ENCODE data around the gene IZUMO2. TPM values are rescaled to one million over a fixed set of nuclear protein-coding genes. Genes with fewer than 3 reads are reported as not detected.

IZUMO2 gene
- not detected for polyA plus RNA-seq

DNA sequence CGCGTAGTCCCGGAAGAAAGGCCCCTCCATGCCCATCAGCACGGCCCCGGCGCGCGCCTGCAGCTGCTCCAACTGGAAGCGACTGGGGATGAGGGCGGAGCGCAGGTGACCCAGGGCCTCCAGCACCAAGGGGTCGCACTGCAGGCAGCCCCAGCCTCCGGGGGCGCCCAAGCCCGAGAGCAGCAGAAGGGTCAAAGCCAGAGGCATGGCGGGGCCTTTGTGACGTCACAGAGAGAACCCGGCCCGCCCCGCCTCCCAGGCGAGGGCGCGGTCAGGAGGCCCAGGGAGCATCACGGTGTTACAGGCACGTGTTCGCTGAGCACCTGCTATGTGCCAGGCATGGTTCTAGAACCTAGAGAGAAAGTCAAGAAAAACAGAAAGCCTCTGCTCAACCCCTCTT, at the start of gene IZUMO2:
IZUMO2 (minus strand) TSS at position 294 of the 400 bp plus-strand sequence; CDS start at position 207, 87 bp downstream.
- WGBS, 3 donors, result 10 to 25% (median 16%) methylated on average over 26 of the region's 26 CpGs
- no peak within 1 kb of the TSS for H3K27ac ChIP-seq (ENCODE audit: low read depth, low read length)

DNA sequence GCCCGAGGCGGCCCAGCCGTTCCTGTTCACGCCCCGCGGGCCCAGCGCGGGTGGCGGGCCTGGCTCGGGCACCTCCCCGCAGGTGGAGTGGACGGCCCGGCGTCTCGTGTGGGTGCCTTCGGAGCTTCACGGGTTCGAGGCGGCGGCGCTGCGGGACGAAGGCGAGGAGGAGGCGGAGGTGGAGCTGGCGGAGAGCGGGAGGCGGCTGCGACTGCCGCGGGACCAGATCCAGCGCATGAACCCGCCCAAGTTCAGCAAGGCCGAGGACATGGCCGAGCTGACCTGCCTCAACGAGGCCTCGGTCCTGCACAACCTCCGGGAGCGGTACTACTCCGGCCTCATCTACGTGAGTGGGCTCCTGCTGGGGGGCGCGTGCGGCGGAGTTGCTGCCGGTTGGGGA, 47.3 kb upstream of the IZUMO2 start:
- no peak overlapping the region for H3K27ac ChIP-seq (ENCODE audit: low read depth, low read length)
- WGBS, 3 donors, result 95 to 96% (median 96%) methylated on average over 35 to 46 of the region's 46 CpGs

DNA sequence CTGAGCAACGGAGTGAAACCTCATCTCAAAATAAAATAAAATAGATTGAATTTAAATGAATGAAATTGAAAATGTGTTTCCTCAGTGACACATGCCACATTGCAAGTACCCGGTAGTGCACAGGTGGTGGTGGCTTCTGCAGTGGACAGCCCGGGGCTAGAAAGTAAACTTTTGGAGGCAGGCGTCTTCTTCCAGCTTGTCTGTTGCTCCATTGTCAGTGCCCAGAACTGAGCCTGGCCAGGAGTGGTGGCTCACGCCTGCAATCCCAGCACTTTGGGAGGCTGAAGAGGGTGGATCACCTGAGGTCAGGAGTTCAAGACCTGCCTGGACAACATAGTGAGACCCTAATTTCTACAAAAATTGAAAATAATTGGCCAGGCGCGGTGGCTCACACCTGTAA, 46.0 kb upstream of the IZUMO2 start:
- H3K27ac ChIP-seq (ENCODE audit: low read depth, low read length), result no peak overlapping the region
- 86 to 93% (median 87%) methylated on average over 7 of the region's 7 CpGs for WGBS, 3 donors

DNA sequence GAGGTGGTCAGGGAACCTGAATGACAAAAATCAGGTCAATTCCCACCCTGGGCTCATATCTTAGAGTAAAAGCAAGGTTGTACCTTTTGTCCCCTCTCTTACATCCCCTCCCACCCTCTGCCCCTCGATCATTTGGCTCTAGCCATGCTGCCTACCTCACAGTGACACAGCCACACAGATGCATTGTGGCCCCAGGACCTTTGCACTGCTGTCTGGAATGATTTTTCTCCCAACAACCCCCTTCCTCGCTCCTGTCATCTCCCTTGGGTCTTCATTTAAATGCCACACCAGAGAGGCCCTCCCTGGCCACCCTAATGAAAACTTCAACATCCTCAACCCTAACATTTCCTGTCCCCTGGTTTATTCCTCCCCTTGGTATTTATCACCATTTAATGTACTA, 44.6 kb upstream of the IZUMO2 start:
- WGBS, 3 donors, result 69 to 86% (median 74%) methylated on average over 2 of the region's 2 CpGs

DNA sequence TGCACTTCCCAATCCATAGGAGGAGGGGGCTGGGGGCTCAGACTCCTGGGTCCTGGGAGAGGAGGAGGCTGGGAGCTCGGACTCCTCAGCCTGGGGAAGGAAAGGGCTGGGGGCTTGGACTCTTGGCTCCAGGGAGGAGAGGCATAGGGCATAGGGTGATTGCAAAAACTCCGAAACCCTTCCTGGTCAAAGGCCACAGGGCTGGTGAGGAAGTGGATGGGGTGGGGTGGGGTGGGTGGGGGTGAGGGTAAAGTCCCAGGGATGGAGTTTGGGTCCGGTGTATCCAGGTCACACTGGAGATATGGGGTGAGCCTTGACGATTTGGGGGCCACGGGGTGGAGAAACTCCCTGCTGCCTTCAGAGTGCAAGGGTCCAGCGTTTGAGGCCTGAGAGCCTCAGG, 43.1 kb upstream of the IZUMO2 start:
- WGBS, 3 donors, result 69 to 84% (median 77%) methylated on average over 6 of the region's 6 CpGs
- no peak overlapping the region for H3K27ac ChIP-seq (ENCODE audit: low read depth, low read length)

More for the DNA sequence above, 44.6 kb upstream of the IZUMO2 start:
- H3K27ac ChIP-seq (ENCODE audit: low read depth, low read length), result no peak overlapping the region

DNA sequence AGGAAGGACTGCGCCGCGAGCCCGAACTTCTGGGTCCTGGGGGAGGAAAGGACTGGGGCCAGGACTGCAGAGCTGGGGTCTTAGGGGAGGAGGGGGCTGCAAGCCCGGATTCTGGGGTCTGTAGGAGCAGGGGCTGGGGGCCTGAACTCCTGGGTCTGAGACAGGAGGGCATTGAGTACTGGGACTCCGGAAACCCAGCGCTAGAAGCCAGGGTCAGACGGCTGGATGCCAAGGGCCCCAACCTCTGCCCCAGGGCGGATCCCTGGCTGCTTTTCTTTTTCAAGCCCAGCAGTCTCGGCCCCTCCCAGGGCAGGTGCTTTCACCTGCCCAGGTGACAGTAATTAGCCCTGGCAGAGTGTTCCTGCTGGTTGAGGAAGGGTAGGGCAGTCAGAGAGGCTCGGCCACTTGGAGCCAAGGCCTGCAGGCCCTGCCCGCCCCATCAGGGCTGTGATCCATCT, 42.6 kb upstream of the IZUMO2 start:
- WGBS, 3 donors, result 9 to 34% (median 30%) methylated on average over 8 to 12 of the region's 12 CpGs
- H3K27ac ChIP-seq (ENCODE audit: low read depth, low read length), result no peak overlapping the region

DNA sequence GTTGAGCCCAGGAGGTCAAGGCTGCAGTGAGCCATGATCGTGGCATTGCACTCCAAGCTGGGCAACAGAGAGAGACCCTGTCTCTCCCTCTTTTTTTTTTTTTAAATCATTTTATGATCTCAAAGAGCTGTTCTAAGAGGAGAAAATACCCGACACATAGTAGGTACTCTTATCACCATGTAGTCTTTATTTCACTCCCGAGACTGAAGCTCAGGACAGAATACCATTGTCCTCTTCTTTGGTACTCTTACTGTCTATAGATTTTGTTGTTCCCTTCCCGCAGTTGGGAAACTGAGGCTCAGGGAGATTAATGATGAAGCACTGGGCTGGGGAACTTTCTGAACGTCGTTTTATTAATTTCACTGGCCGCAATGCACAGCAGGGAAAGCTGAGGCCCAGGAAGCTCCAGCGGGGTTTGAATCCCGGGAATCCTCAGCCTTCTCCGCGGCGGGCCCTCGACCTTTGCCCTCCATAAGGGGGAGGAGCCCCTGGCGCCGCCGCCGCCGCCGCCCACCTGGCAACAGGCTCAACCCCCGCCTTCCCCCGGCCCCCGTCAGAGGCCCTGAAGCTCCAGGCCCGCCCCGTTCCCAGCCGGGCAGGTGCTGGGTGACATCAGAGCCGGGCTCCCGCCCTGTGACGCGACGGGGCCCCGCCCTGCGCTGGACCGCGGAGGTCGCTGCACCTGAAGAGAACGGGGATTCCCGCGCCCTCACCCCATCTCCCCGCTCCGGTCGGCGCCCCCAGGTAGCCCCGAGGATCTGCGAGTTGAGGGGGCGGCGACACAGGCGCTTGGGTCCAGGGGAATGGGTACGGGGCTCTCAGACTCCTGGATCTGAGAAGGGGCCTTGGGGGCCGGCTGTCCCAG, 42.0 kb upstream of the IZUMO2 start:
- no peak overlapping the region for H3K27ac ChIP-seq (ENCODE audit: low read depth, low read length)
- 7 to 9% (median 8%) methylated on average over 48 to 49 of the region's 49 CpGs for WGBS, 3 donors

DNA sequence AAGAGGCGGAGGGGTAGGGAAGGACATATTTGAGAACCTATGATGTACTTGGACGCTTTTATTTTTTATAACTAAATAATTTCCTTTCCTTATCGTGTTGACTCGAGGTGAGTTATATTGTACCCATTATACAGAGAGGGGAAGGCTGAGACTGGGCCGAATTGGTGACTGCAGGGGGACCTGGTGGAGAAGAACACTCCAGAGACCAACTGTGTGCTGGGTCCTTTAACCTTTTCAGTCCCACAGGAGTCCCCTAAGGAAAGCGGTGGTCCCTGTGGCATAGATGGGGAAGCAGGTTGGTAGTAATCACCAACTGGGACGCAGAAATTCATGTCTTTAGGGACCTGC, 41.0 kb upstream of the IZUMO2 start:
- 50 to 60% (median 53%) methylated on average over 7 of the region's 7 CpGs for WGBS, 3 donors
- no peak overlapping the region for H3K27ac ChIP-seq (ENCODE audit: low read depth, low read length)

DNA sequence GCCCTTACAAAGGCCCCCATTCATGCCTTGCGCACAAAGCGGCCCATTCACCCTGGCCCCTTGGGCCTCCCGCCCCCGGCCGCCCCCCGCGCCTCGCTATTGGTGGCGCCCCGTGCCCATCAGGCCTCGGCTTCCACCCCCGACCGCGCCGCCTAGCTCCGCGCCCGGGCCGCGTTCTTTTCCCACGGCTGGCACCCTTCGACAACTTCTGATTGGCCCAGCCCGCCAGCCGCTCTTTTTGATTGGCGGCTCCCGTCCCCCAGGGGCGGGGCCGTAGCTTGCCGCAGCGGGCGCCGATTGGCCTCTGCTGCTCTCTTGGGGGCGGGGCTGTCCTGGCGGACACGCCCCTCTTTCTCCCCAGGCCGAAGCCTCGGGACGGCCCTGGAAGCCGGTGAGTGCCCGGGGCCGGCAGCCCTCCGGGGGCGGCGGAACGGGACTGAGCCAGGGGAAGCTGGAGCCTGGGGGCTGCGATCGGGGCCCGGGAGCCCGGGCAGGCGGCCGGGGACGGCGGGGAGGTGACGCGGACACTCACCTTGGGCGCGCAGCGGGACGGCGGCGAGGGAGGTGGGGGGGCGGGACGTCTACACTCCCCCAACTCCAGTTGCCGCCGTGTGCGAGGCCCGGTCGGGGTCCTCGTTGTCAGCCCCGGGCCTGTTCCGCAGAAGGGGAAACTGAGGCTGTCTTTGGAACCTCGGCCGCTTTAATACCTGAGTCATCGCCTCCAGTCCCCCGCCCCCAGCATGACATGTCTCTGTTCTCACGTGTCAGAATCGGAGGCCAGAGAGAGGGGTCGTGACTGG, 40.4 kb upstream of the IZUMO2 start, which contains the start of gene MYH14:
MYH14 (plus strand) TSS at position 342 of the 800 bp plus-strand sequence. CDS start 6,744 bp downstream, outside the sequence.
- 2 to 5% (median 3%) methylated on average over 55 to 78 of the region's 78 CpGs for WGBS, 3 donors
- no peak within 1 kb of the TSS for H3K27ac ChIP-seq (ENCODE audit: low read depth, low read length)

DNA sequence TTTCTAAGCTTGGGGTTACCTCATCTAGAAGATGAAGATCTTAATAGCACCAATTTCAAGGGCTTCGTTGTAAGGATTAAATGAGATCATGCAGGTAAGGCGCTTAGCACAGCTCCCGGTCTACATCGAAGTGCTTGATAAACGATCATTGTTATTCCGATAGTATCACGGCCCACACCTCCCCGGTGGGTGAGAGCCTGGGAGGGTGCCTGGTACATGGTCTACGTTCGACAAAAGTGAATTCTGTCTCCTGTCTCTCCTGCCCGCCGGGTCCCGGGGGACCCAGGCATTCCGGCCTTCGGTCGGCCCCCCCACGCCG, 39.8 kb upstream of the IZUMO2 start:
- H3K27ac ChIP-seq (ENCODE audit: low read depth, low read length), result no peak overlapping the region
- WGBS, 3 donors, result 9 to 13% (median 12%) methylated on average over 18 of the region's 18 CpGs

DNA sequence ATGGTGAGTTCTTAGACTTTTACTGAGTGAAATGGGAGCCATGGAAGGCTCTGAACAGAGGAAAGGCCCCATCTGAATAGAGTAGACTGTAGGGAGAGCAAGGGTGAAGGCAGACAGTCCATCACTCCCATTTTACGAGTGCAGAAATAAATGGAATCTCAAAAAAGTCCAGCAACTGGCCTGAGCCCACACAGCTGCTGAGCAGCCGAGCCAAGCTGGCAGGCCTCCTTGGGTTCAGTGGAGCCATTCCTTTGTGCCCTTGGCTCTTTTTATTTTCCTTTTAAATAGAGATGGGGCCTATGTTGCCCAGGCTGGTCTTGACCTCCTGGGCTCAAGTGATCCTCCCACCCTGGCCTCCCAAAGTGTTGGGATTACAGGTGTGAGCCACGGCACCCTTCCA, 39.3 kb upstream of the IZUMO2 start:
- H3K27ac ChIP-seq (ENCODE audit: low read depth, low read length), result no peak overlapping the region
- 78 to 99% (median 84%) methylated on average over 3 of the region's 3 CpGs for WGBS, 3 donors

DNA sequence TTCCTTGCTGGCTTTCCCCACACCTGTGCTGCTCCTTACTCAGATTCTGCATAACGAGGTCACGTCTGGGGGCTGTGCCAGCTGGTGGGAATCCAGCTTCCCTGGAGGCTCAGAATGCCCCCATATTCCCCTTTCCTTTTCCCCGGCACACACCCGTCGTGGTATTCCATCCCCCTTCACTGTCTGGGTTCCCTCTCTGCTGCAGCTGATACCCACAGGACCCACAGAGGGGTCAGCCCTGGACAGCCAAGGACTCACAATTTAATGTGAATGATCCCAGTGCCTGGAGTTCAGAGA, 36.1 kb upstream of the IZUMO2 start:
- 2 to 4% (median 4%) methylated on average over 5 of the region's 5 CpGs for WGBS, 3 donors
- no peak overlapping the region for H3K27ac ChIP-seq (ENCODE audit: low read depth, low read length)

DNA sequence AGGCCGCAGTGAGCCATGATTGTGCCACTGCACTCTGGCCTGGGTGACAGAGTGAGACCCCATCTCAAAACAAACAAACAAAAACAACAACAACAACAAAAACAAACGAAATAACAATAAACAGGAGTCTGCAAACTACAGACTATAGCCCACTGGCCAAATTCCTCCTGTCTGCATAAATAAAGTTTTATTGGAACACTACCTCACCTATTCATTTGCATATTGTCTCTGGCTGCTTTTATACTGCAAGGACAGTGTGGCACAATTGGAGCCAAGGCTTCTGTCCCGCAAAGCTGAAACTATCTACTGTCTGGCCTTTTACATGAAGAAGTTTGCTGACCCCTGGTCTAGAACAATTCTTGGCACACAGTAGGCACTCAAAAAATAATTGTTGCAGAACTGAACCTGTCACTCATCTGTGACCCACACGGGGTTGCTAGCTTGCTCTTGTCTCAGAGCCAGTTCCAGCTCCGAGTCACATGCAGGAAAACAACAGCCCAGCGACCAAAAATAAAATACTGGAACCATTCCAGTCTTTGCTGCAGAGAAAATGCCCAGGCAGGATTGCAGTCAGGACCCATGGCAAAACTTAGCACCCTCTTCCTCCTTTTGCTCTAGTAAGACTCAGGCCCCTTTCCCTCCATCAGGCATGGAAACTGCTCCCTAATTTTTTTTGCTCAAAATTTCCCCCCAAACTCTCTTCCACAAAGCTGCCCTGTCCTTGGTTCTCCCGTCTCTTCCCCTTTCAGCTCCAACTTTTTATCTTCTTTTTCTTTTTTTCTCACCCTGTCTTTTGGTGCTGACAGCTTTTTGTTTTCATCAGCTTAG, 35.6 kb upstream of the IZUMO2 start:
- no peak overlapping the region for H3K27ac ChIP-seq (ENCODE audit: low read depth, low read length)
- 31 to 34% (median 33%) methylated on average over 7 of the region's 7 CpGs for WGBS, 3 donors

DNA sequence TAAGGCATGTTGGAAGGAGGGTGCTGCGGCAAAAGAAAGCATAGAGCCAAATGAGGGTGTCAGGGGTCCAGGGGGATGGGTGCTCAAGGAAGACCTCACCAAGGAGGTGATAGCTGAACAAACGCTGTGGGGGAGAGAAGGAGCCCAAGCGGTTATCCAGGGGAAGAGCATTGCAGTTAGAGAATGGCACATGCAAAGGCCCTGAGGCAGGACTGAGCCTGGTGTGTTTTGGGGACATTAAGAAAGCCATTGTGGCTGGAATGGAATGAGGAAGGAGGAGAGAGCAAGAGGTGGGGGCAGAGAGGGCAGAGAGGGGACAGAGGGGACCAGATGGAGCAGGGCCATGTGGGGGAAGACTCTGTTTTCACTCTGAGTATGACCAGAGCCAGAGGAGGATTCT, 34.3 kb upstream of the IZUMO2 start:
- no peak overlapping the region for H3K27ac ChIP-seq (ENCODE audit: low read depth, low read length)
- 73 to 77% (median 73%) methylated on average over 3 of the region's 3 CpGs for WGBS, 3 donors

DNA sequence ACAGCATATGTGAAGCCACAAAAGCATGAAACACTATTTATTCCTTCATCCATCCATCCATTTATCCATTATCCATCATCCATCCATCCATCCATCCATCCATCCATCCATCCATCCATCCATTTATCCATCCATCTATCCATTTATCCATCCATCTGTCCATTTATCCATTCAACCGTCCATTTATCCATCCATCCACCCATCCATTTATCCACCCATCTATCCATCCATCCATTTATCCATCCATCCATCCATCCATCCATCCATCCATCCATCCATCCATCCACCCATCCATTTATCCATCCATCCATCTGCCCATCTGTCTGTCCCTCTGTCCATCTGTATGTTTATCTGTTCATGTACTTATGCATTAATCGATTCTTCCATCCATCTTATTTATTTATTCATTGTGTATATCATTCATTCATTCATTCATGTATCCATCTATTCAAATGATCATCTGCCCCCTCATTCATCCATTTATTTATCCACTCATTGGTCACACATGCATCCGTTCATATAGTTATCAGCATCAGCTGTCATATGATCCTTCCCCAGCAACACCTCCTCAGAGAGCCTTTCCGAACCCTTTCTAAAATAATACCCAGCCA, 33.3 kb upstream of the IZUMO2 start:
- WGBS, 3 donors, result 66 to 79% (median 74%) methylated on average over 4 of the region's 4 CpGs
- no peak overlapping the region for H3K27ac ChIP-seq (ENCODE audit: low read depth, low read length)

DNA sequence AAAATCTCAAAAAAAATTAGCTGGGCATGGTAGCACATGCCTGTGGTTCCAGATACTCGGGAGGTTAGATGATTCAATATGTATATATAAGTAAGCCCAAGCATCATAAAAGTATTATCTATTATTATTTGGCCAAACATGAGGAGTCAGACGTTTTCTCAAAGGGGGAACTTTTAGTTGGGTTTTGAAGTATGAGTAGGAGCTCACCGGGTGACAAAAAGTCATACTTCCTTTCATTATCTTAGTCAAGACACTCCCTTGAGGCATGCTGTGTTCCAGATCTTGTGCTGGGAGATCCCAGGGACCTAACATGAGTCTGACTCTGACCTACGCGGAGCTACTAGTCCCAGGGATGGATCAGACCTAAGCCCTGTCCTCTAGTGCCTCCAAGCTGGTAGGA, 32.1 kb upstream of the IZUMO2 start:
- WGBS, 3 donors, result 69 to 74% (median 73%) methylated on average over 5 of the region's 5 CpGs
- H3K27ac ChIP-seq (ENCODE audit: low read depth, low read length), result no peak overlapping the region

DNA sequence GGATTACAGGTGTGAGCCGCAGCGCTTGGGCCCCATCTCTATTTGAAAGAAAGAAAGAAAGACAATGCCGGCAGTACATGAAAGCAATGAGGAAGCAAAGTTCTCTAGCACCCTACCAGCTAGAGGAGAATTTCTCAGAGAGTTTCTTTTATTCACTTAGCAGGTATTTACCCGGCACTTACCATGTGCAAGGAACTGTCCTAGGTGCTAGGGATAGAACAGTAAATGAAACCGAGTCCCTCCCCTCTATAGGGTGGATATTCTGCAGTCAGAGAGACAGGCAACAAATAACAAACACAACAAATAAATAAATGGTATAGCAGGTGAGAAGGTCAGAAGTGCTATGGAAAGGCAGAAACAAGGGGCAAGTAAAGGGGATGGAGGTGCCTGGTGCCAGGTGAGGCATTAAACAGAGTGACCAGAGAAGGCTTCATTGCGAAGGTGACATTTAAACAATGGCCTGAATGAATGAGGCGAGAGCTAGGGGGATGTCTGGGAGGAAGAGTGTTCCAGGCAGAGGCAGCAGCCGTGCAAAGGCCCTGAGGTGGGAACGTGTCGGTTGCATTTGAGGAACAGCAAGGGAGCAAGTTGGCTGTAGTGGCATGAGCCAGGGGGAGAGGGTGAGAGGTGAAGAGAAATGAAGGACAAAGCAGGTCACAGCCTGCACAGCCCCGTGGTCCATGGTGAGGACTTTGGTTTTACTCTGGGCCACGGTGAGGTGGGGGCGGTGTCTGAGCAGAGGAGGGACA, 29.6 kb upstream of the IZUMO2 start:
- WGBS, 3 donors, result 68 to 72% (median 69%) methylated on average over 13 of the region's 13 CpGs
- no peak overlapping the region for H3K27ac ChIP-seq (ENCODE audit: low read depth, low read length)

DNA sequence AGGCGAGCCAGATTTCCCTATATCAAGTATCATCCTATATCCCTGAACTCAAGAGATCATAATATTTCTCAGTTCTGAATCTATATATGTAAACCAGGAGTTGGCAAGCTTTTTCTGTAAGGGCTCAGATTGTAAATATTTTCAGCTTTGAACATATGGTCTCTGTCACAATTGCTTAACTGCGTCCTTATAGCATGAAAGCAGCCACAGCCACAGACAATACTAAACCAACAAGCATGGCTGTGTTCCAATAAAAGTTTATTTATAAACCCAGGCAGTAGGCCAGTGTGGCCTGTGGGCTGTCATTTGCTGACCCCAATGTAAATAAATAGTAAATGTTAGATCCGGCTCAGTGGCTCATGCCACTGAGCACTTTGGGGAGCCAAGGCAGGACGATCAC, 28.1 kb upstream of the IZUMO2 start:
- WGBS, 3 donors, result 40 to 51% (median 45%) methylated on average over 4 of the region's 4 CpGs
- H3K27ac ChIP-seq (ENCODE audit: low read depth, low read length), result no peak overlapping the region

Data from adipose tissue (tissue), 3 donors.